Uterus (tissue), 2 donors: ENCODE data around the gene STX2.

Experiments
- POLR2A ChIP-seq, 2 donors: fragments of 450-650 bp; IDR thresholded peaks; one replicate each; pipeline ENCODE4 v1.6.1; 2016; ENCODE audit warnings: antibody characterized with exemption in 2 of 2, mild to moderate bottlenecking in 1 of 2, moderate library complexity in 1 of 2
- TF ChIP-seq, protein P1 (sequence below), 4 experiments: fragments of 200-600 bp in 2 of 4; fragments of 450-650 bp in 2 of 4; sonication (generic) in 2 of 4; IDR thresholded peaks; one replicate each; pipeline ENCODE4 v1.5.1; 2016 to 2019; ENCODE audit warnings: antibody characterized with exemption in 4 of 4, mild to moderate bottlenecking in 2 of 4, moderate library complexity in 1 of 4

DNA sequence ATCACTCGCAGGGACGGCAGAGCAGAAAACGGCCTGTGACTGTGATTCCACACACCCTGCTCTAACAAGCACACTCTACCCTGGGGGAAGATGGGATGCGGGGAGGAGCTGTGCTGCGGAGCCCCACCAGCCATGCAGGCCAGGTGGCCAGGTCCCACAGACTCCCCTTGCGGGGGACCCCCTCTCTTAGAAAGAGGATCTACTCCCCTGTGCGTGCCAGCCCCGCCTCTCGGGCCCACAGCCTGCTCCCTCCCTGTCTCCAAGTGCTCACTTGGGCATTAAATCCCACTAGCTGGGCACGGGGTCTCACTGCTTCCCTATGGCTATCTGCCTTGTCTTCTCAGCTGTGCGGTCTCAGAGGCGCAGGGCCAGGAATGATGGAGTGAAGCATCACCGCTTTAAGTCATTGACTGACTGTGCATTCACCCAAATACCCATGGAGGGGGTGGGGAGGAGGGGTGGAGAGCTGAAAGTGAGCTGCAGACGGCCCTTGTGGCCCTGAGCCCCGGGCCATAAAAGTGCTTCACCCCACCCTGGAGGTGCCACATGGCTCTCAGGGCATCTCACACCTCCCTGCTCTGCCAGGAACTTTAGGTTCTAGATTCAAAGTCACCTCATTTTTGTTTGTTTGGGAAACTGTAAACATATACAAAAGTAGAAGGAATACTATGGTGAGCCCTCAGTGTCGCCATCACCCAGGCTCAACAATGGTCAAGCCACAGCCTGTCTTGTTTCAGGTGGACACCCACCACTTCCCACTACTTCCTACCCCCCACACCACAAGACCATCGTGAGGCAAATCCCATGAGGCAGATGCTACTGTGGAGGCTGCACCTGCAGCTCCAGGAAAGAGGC is 9.4 kb downstream of the STX2 start:
- TF ChIP-seq, protein P1, sequence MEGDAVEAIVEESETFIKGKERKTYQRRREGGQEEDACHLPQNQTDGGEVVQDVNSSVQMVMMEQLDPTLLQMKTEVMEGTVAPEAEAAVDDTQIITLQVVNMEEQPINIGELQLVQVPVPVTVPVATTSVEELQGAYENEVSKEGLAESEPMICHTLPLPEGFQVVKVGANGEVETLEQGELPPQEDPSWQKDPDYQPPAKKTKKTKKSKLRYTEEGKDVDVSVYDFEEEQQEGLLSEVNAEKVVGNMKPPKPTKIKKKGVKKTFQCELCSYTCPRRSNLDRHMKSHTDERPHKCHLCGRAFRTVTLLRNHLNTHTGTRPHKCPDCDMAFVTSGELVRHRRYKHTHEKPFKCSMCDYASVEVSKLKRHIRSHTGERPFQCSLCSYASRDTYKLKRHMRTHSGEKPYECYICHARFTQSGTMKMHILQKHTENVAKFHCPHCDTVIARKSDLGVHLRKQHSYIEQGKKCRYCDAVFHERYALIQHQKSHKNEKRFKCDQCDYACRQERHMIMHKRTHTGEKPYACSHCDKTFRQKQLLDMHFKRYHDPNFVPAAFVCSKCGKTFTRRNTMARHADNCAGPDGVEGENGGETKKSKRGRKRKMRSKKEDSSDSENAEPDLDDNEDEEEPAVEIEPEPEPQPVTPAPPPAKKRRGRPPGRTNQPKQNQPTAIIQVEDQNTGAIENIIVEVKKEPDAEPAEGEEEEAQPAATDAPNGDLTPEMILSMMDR (IDR thresholded peaks at IDR 0.05), result no peak
- no peak for TF ChIP-seq POLR2A (IDR thresholded peaks at IDR 0.05)
